Amygdala (tissue), 56 donors: ENCODE measurements around the gene LYRM4.

Source experiments
- DNase-seq, 56 donors: peaks; one replicate each; lab custom pipeline; 2025; lab: John Stamatoyannopoulos, UW

LYRM4 gene

DNA sequence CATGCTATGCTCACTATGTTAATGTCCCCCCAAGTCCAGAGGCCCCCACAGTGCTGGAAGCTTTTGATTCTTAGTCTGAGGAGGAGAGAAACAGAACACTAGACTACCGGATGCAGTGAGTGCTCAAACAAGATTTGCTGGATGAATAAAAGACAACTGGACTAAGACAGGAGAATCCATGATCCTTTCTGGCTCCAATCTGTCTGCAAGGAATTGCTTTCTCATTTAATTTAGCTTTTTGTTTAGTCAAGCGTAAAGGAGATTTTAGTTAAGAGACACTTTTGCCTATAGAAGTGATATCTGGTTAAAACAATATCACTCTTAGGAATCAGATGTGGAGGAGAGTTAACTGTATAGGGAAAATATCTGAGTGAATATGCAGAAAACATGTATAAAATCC is 13.5 kb downstream of the LYRM4 start:
- no peak for DNase-seq

- no peak for DNase-seq
Observed at GRCh38 chr6:5246141-5247097, 14.3 kb downstream of the LYRM4 start.

DNA sequence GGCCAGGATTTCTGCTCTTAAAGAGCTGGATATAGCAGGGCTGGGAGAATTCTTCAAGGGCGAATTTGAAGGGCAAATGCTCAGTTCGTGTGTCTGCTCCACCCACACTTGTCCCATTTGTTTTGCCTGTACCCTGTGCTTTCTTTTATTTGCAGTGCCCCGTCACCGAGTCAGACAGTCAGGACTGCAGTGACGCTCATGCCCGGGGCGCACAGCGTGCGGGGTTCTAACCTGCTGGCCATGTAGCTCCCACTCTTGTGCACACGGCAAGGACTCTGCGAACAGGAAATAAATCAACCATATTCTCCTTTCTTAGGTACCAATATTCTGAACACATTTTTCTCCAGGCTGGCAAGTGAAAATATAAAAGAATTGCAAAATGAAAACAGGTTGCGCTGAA is 17.7 kb downstream of the LYRM4 start:
- no peak for DNase-seq

DNA sequence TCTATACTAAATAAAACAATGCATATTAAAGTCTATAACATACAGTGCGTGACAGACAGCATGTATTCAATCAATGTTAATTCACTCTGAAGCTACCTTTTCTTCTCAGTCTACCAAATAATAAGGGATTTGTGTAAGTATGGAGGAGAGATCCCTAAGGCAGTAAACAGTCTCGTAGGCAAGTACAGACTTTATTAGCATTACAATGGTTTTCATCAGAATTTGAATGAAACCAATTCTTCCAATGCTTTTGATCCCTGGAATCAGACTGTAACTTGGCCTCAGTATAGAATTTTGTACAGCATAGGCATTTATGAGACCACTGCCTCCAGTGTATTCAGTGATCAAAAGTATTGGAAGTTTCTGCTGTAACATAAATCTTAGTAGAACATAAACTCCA is 19.5 kb downstream of the LYRM4 start:
- no peak for DNase-seq

DNA sequence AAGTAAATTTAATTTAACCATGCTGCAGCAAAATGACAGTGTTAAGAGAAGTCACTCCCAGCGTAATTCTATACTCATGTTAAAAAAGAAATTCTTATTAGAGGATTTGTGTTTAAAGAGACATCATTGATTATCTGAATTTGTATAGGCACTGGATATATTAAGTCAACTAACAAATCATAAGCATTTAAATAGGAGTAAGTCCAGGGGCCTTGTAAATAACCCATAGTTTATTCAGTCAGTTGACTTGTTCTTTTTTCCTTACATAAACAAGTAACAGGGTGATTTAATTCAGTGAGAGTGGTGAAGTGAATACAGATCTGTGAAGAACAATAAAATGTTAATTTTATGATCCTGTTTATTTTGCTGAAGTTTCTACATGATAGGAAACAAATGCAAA is 22.4 kb downstream of the LYRM4 start:
- no peak for DNase-seq

DNA sequence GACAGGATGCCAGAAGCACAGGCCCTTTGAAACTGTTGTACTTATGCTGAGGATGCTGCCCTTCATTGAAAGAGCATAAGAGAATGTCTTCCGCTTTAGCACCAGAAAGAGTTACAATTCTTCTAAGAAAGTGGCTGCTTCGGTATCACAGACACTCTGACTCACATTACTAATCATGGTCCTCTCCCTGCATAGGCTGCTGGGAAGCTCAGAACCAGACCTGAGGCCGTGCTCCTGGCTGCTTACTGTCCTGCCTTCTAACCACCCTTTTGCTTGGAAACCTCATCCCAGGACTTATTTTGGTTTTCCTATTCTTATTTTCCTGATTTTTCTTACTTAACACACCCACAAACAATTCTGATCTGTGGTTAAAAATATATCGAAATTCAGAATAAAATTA is 22.9 kb downstream of the LYRM4 start:
- no peak for DNase-seq

DNA sequence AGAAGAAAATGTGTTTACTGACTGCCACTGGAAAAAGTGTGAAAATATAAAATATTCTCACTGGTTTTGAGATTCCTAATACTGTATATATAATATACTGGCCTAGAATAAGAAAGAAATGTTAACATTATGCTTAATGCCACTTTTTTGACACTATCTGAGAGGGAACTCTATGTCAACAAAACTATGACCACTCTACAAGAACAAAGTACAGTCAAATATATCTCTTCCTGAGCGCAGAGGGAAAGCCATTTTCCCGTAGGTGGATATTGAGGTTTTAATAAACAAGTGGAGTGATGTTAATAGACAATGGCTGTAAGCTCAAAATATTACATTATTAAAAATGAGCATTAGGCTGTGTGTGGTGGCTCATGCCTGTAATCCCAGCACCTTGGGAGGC is 24.9 kb downstream of the LYRM4 start:
- no peak for DNase-seq

GRCh38 chr6:5234874-5235273 is 25.9 kb downstream of the LYRM4 start:
- DNase-seq = no peak

DNA sequence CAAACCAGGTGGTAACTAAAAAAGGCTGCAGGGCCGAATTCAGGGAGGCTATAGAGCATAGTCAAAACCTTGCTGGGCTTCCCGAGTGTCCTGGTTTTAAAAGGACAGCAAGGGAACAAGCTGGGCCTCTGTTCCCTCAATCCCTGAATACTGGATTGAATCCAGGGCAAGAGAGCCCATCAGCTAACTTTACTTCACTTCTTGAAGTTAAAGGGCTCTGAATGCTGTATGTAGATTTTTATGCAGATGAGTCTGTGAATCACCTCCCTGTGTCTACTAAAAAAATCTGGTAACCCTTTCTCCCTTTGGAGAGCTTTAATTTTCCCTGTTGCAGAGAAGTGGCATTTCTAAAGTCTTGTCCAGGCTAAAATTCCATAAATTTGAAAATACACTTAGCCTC is 29.5 kb downstream of the LYRM4 start:
- DNase-seq = no peak

DNA sequence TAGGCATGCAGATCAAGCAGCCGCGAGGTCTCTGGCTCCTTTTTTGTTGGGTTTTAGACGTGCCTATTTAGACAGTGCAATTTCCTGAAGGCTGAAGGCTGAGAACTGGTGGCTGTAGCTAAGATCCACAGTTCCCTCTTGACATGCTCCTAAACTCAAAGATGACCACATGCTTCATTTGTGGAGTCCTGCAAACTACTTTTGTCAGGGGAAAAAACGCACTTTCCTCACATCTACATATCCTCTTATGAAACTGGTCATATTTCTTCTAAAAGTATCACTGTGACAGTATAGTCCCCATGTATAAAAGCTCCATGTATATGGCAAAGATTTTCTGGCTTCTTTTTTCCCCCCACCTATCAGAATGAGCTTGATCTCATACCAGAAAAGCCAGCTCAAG is 30.7 kb downstream of the LYRM4 start:
- DNase-seq = no peak

- no peak for DNase-seq
Observed at GRCh38 chr6:5229356-5229755, 31.4 kb downstream of the LYRM4 start.

DNA sequence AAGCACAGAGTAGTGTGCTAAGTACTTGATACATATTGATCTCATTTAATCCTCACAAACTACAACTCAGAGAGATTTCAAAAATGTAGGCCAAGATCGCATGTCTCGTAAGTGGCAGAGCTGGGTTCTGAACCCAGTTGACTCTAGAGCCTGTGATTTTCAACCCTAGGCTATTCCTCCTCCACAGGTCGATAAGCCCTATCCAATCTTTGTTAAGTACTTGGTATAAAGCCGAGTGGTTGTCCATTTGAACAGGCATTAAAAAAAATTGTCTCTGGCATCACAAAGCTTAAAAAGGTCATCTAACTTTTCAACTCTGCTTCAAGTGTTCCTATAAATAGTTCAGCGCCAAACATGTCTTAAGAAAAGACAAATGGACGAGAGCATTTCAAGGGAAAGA is 37.4 kb downstream of the LYRM4 start:
- DNase-seq = no peak

DNA sequence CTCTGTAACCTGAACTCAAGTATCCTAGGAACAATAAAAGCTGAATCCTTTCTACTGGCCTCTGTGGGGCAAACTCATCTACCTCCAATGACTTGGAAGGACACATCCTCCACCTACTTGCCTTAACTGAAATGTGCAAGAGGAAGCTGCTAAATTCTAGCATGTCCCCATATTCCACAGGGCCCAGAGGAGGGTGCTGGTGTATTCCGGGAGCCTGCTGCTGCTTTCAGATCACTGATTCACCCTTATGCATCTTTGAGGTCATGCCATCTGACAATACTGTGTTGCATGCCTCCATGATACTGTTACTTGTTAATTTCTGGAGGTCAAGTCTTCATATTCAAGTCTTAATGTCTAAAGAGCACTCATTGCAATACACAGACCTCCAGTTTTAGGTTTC is 40.3 kb downstream of the LYRM4 start:
- DNase-seq = no peak

DNA sequence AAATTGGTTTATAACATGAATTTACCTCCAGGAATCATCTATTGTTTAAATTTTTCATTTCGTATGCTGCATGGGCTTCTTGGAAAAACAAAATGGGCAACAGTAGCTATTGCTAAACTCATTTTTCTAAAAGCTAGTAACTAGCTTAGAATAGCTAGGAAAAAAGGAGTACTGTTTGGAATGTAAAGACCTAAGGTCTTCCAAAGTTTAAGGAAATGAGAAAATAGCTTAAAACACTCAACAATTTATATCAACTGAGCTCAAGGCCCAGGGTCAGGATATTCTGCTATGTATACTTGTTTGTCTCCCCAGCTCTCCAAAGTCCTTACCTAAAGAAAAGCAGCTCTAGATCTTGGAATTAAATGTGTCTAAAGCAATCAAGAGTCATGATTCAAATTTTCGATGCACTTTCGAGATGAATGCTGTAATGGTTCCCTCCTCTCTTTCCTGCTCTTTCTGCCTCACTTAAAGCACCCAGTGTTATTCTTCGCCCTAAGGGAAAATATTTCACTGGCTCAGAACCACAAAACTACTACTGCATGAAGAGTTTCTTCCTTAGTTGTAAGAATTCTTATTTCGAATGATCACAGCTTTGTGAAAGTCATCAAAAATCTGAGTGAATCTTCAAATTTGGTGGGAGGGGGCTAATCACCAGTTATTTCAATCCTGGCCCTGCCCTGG is 41.6 kb downstream of the LYRM4 start:
- no peak for DNase-seq

GRCh38 chr6:5217356-5217755 is 43.4 kb downstream of the LYRM4 start:
- no peak for DNase-seq

GRCh38 chr6:5215799-5216198 is 45.0 kb downstream of the LYRM4 start:
- no peak for DNase-seq

DNA sequence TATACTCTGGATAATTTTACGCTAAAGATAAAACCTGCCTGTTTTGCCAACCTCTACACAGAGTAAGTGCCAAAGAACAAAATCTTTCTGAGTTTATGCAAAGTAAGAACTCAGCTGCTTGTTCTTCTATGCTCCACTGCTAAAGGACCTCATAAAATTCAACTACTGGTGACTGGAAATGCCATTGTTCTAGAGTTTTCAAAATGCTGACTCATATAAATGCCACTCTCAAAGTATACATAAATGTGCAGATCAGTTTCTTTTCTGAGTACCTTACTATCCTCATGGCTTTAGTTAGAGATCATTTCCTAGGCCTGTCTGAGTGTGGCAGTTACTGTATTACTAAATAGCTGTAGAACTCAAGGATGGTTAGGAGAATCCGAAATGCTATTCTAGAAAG is 45.6 kb downstream of the LYRM4 start:
- DNase-seq = no peak

DNA sequence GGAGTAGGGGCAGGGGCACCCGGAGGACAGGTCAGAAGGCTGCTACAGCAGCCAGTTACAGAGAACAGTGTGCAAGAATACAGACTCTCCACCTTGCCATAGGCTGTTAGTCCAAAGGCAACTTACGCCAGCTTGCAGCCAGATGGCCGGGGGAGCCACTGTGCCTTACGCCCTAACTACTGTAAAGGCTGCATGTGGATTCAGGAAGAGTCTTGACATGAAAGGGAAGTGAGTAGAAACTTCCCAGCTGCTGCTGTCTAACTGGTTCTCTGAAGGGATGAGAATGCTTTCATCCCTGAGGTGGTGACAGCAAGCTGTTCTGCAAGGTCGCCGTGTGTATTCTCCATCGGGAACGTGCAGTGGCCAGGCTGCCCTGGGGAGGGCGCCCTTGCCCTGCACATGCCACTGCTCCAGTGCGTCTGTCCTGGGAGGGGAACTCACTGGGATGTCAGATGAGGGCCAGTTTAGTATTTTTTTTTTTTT is 46.1 kb downstream of the LYRM4 start:
- DNase-seq = peak in 32 of 56 donors; percentile 1 to 74 (median 38)

DNA sequence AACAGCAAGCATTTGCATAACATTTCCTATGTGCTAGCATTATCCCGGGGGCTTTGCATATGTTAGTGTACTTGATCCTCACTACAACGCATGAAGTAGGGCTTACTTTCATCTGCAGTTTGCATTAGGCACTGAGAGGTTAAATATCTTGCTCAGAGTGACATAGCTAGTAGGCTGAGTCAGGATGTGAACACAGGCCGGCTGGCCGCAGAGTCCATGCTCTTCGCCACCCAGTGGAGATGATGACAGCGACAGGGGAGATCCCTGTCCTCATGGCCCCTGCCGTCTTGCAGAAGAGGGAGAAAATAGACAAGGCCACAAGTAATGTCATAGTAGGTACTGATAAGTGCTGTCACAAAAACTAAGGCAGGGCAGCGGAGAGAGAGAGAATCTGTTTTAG is 46.9 kb downstream of the LYRM4 start:
- DNase-seq = peak in 1 of 56 donors; percentile 5

- DNase-seq = no peak
Observed at GRCh38 chr6:5211492-5211891, 49.3 kb downstream of the LYRM4 start.

- no peak for DNase-seq
Observed at GRCh38 chr6:5208471-5208971, 52.2 kb downstream of the LYRM4 start.

- DNase-seq = no peak
Observed at GRCh38 chr6:5208057-5208456, 52.7 kb downstream of the LYRM4 start.
